GM21619 (cell line): ENCODE data around the gene TMEM245.
A peak's percentile ranks its signal among the peaks of the same experiment; 100 is the strongest.

ENCODE experiments used
- ATAC-seq: cut with Tn5 transposase; IDR thresholded peaks from one replicate; pipeline ENCODE4 v1.9.1; 2021; ENCODE audit not compliant: unreplicated experiment

TMEM245 gene

DNA sequence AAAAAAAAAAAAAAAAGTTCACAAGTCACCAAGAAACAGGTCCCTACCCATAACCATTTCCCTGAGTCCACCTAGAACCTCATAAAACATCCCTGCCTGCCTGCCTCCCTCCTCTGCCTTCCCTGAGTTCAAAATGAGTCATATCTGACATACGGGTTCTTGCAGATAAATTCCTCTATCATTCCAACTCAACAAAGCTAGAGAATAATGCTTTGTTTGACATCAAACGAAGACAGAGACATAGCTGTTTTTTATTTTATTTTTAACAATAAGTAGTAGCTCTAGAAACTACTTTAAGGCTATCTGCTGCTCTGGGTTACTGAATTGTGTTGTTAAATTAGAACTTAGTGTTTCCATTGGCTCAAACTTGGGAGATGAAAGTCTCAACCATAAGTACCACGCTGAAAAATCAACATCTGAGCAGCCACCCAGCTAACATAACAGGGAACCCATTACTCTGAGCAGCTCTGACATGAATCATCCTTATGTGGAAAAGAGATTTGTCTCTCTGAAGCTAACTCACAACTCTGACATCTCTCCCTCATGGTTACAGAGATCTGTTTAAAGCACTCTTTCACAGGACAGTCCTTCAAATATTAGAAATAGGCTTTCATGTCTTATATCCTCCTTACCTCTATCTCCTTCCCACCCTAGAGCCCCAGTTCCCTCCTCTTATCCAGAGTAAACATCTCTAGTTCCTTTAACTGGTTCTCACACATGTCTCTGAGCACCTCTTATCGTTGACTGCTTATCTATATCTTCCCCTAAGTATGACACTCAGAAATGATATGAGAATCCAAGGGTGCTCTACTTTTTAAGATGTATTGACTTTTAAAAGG, 12.1 kb downstream of the TMEM245 start:
- ATAC-seq = no peak

DNA sequence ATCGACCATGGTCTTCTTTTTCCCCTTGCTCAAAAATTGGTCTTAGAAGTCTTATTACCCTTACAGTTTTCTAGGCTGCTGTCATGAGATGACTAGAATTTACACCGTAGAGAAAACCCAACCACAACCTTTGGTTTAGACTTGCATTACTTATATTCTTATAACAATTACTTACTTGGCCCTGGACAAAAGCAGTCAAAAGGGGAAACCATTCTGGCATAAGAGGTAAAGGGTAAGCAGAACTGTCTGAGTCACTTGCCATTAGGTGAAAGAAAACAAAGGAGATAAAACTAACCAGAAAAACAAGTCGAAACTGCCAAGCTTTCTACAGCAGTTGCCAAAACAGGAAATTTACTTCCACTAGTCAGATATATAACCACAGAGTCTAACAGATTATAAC, 17.9 kb downstream of the TMEM245 start:
- peak; percentile 73 for ATAC-seq

- ATAC-seq = no peak
Observed at GRCh38 chr9:109101202-109101595, 18.5 kb downstream of the TMEM245 start.

DNA sequence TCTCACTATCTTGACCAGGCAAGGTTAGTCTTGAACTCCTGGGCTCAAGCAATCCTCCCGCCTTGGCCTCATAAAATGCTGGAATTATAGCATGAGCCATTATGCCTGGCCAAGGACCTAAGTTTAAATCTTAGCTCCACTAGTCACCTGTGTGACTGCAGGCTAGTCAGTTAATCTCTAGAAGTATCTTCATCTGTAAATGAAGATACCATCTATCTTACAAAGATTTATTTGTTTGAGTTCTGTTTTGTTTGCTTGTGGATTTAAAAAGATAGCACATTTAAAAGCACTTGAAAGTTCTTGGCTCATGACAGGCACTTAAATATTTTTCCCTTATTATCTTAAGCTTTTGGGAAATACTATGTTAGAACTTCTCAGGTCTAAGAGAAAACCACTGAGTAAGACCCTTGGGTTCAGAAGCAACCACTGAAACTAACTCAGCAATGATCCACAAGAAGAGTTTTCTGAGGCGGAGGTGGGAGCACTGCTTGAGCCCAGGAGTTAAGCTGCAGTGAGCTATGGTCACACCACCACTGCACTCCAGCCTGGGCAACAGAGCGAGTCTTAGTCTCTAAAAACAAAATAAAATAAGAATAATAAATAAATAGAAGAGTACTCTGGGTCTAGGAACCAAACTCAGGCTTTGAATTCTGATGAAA, 19.1 kb downstream of the TMEM245 start:
- no peak for ATAC-seq

- ATAC-seq = no peak
Observed at GRCh38 chr9:109098960-109099308, 20.8 kb downstream of the TMEM245 start.

- peak; percentile 37 for ATAC-seq
Observed at GRCh38 chr9:109098171-109098959, 21.4 kb downstream of the TMEM245 start.

DNA sequence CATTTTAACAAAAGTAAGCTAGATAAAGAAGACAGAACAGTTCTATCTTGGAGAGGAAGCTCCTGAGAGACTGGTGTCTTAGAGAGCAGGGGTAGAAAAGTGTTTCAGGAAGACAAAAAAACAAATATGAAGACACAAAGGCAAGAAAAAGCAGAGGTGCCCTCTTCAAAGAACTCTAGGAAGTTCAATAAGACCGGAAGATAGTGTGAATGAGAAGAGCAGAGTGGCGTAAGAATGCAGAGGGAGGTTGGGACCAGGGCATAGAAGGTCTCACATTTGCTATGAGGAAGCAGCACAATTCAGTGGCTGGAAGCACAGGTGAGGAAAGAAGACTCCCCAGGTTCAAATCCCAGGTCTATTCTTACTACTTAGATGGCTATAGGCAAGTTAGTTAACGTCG, 22.6 kb downstream of the TMEM245 start:
- no peak for ATAC-seq

- ATAC-seq = no peak
Observed at GRCh38 chr9:109095321-109095720, 24.4 kb downstream of the TMEM245 start.

- ATAC-seq = no peak
Observed at GRCh38 chr9:109094268-109094667, 25.5 kb downstream of the TMEM245 start.

DNA sequence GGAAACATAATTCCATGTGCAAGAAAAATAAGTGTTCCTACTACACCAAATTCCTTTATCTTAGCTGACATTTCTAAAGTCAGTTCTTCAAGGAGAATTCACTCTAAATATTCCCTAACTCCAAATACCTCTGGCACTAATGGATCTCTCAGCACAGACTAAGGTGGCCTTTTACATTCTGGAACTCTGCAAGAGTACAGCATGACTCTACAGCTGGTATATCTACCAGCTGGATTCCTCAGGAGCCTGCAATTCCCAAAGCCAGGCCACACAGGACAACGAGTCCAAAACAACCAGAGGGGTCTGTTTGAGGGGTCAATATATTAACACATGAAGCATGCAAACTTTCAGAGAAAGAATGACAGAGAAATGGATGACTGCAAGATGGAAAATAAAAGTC, 27.2 kb downstream of the TMEM245 start:
- no peak for ATAC-seq

DNA sequence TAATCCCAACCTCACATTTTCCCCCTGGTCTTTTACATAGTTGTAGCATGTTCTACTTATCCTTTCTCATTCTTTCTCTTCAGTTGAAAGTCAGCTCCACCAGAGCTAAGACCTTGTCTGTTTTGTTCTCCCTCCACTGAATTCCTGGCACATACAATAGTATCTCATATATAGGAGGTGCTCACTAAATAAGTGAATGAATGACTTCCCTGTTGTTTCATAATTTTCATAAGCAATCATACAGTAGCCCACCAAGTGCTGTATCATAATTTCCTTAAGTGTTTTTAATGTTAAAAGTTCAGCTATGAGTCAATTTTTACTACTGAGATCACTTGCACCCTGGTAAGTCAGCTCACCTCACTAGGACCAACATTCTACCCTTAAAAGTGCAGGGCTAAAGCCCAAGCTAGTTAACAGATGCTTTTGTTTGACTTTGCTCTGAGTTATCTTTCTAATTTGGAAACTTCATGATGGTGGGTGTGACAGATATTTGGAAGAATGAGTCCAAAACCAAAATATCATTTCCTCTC, 27.6 kb downstream of the TMEM245 start:
- no peak for ATAC-seq

- ATAC-seq = no peak
Observed at GRCh38 chr9:109088221-109088620, 31.5 kb downstream of the TMEM245 start.

DNA sequence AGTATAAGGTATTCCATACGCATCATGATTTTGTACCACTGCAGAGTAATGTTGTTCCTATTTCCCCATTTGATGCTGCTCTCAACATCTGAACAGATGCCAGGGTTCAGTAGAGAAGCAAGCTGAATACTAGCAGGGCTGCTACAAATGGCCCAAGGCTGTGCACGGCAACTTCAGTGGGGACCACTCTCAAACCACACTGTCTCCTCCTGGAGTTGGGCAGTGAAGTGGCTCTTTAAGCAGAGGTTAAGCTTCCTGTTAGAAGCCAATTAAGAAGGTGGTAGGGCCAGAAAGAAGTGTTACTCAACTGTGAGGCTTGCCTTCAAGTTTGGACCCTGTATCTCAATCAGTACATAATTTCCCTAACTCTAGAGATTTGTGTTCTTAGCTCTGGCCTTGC, 32.0 kb downstream of the TMEM245 start:
- no peak for ATAC-seq

GRCh38 chr9:109086221-109086620, 33.5 kb downstream of the TMEM245 start:
- ATAC-seq = peak; percentile 83

DNA sequence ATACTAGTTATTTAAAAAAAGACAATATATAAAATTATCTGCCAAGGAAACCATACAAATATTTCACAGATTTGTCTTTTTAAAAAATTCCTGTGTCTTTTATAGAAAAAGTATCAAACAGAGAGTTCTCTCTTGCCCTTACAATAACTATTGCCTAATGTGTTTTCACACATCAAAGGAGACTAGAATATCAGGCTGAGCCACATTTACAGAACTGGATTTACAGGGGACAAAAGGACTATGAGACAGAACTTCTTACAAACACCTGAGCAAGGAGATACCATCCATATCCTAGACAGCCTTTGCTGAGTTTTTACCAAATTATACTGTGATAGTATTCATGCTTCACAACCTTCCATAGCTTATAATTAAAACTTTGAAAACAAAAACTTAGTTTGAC, 34.2 kb downstream of the TMEM245 start:
- no peak for ATAC-seq

GRCh38 chr9:109083813-109084405, 35.8 kb downstream of the TMEM245 start:
- ATAC-seq = no peak

GRCh38 chr9:109083141-109083540, 36.6 kb downstream of the TMEM245 start:
- ATAC-seq = no peak

DNA sequence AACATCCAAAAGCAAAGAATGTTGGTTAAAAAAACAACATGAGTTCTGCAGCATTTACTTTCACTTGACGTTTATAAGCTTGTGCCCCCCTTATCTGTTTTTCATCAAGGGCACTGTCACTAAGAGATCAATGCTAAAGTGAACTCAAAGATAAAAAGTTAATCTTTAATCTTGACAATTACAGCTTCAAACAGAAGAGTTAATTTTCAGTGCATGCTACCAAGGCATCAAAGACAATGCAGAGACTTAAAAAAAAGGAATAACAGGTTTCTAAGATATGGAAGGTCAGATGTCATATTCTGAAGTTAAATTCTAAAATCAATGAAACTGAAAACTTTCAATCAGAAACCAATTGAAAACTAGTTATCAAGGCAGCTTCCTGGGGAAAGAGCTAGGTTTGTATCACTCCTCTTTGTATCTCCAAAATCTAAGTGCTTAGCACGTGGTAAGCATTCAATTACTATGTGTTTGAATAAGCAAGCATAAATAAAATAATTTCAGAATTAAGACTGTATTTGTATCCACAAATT, 37.6 kb downstream of the TMEM245 start:
- ATAC-seq = no peak

DNA sequence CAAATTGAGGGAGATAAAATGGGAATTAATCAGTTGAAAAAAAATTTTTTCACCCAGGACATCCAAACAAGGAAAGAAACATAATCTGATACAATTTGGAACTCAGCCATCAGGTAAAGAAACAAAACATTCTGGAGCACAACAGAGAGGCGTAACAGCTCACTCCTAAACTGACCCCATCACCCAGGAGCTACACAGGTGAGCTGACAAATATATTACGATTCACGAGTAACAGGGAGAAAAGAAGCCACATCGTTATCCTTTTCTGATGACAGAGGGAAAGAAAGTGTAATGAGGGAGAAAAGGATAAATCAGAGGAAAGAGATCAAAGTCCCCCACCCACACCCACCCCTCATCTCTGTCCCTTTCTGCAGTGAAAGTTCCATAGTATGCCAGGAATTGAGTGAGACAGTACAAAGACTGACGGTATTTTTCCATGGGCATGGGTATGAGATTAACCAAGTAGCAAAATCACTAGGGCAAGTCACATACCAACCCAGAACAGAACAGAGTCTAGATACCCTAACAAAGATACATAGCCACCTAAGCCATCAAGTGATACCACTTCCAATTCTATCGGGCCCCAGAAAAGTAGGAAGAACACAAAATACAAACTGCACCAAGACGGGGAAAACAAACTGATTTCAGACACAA, 45.4 kb downstream of the TMEM245 start:
- no peak for ATAC-seq

GRCh38 chr9:109072821-109073435, 46.8 kb downstream of the TMEM245 start:
- ATAC-seq = no peak
